ENCODE data around the gene IL1RAPL2.

- TF ChIP-seq CTCF (IDR thresholded peaks at IDR 0.05) (no peak), EZH2 (IDR thresholded peaks at IDR 0.05; ENCODE audit: borderline replicate concordance, insufficient read depth, low read depth, low read length, poor library complexity, severe bottlenecking) (no peak)
These were observed 176.4 kb downstream of the IL1RAPL2 start for GRCh38 chrX:104742355-104742754.

All from B cell (primary cell).